ENCODE data around the gene POMT2.

GRCh38 chr14:77364146-77364545, 43.5 kb upstream of the POMT2 start:
- no peak for TF ChIP-seq TAF1 (IDR thresholded peaks at IDR 0.05; ENCODE audit: borderline replicate concordance, insufficient read depth, low read length)
- no peak for TF ChIP-seq REST (IDR thresholded peaks at IDR 0.05; ENCODE audit: insufficient read depth in 1 of 2, low read depth in 2 of 2, low read length in 2 of 2)
- TF ChIP-seq POLR2AphosphoS5 (IDR thresholded peaks at IDR 0.05; ENCODE audit: low read depth, low read length): no peak

Measured in PFSK-1 (cell line).